Lower lobe of right lung (tissue), 2 donors: ENCODE results near the gene M1AP. TPM values are rescaled to one million over a fixed set of nuclear protein-coding genes. Genes with fewer than 3 reads are reported as not detected.

Source experiments
- ATAC-seq, 2 donors: fragments of 200-7000 bp; cut with Tn5 transposase; one replicate each; pipeline ENCODE4 v1.9.1; 2020 to 2022; ENCODE audit warnings: mild to moderate bottlenecking in 2 of 2, moderate library complexity in 2 of 2
- DNase-seq: peaks from one replicate; pipeline ENCODE4 v3.0.0-alpha.2; 2020
- H3K27ac ChIP-seq: fragments of 200-600 bp; one replicate; pipeline ENCODE4 v1.8.0; 2022
- H3K27me3 ChIP-seq: fragments of 200-600 bp; one replicate; pipeline ENCODE4 v1.8.0; 2022; ENCODE audit warnings: low read depth
- H3K36me3 ChIP-seq: fragments of 200-600 bp; one replicate; pipeline ENCODE4 v1.8.0; 2022; ENCODE audit warnings: mild to moderate bottlenecking
- H3K4me1 ChIP-seq: fragments of 200-600 bp; one replicate; pipeline ENCODE4 v1.8.0; 2022
- H3K4me3 ChIP-seq: fragments of 200-600 bp; one replicate; pipeline ENCODE4 v1.8.0; 2022; ENCODE audit warnings: mild to moderate bottlenecking
- H3K9me3 ChIP-seq: fragments of 200-600 bp; one replicate; pipeline ENCODE4 v1.8.0; 2022
- intact Hi-C: fragments of 100-400 bp; cut with DNase I; formaldehyde crosslinking; loops from one replicate; pipeline ENCODE4 v1.11.0; 2022
- total RNA-seq: library from RNA; stranded (reverse); fragmentation: NEBNext Ultra II Directional; extraction: Animal tissue kit (Norgen Biotek cat#: 25700); gene quantifications from one replicate; pipeline ENCODE4 v1.2.1, GENCODE V29; 2021
- TF ChIP-seq, protein P1 (sequence below): fragments of 200-600 bp; IDR thresholded peaks from one replicate; pipeline ENCODE4 v1.8.0; 2022; ENCODE audit warnings: antibody characterized with exemption, mild to moderate bottlenecking
- donor health status: DM: no; HTN: yes; CAD: no; lungs with severe emphysema.

M1AP gene
- total RNA-seq, 1 donor from 2014 or later, result 1.8 TPM

DNA sequence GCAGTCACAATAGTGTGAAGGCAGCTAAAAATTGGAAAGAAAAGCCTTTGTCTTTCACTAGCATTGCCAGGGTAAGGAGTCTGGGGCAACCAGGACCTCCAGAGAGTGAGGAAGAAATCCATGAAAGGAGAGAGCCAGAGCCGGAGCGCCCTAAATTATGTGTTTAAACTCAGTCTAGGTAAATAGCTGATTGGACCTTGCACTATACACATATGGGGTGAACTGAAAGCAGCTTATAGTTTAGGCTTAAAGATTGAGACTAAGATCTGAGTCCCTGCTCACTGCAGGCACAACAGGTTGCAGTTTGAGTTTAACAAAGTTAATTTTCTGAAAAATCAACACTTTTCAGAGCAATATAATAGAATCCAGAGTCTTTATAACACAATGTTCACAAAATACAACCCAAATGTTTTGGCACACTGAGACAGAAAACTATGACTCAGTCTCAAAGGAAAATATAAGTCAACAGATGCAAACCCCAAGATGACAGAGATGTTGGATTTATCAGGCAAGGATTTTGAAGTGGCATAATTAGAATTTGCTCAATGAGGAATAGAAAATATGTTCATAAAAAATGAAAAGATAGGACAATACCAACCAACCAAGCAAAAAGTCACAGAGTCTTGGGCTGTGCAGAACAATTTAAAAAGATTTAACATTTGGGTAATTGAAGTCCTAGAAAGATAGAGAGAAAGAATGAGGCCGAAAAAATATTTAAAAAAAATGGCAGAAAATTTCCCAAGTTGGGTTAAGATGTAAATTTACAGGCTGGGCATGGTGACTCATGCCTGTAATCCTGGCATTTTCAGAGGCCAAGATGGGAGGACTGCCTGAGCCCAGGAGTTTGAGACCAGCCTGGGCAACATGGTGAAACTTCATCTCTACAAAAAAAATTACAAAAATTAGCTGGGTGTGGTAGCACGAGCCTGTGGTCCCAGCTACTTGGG is 54.0 kb downstream of the M1AP start:
- no peak overlapping the region for H3K4me3 ChIP-seq
- no peak overlapping the region for H3K27ac ChIP-seq
- DNase-seq, result no peak
- intact Hi-C loops, result no loop called here
- H3K27me3 ChIP-seq, result peaks cover 23% of the 10 kb centered on the region
- no peak for ATAC-seq
- H3K9me3 ChIP-seq, result no peaks in the 10 kb centered on the region
- TF ChIP-seq, protein P1, sequence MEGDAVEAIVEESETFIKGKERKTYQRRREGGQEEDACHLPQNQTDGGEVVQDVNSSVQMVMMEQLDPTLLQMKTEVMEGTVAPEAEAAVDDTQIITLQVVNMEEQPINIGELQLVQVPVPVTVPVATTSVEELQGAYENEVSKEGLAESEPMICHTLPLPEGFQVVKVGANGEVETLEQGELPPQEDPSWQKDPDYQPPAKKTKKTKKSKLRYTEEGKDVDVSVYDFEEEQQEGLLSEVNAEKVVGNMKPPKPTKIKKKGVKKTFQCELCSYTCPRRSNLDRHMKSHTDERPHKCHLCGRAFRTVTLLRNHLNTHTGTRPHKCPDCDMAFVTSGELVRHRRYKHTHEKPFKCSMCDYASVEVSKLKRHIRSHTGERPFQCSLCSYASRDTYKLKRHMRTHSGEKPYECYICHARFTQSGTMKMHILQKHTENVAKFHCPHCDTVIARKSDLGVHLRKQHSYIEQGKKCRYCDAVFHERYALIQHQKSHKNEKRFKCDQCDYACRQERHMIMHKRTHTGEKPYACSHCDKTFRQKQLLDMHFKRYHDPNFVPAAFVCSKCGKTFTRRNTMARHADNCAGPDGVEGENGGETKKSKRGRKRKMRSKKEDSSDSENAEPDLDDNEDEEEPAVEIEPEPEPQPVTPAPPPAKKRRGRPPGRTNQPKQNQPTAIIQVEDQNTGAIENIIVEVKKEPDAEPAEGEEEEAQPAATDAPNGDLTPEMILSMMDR, result no peak
- no peaks in the 10 kb centered on the region for H3K36me3 ChIP-seq
- H3K4me1 ChIP-seq, result no peaks in the 10 kb centered on the region

GRCh38 chr2:74588664-74589063 is 59.5 kb downstream of the M1AP start:
- Histone ChIP-seq H3K27ac (no peak overlapping the region), H3K4me1 (no peaks in the 10 kb centered on the region), H3K27me3 (peaks cover 7% of the 10 kb centered on the region), H3K4me3 (no peak overlapping the region), H3K9me3 (no peaks in the 10 kb centered on the region), H3K36me3 (no peaks in the 10 kb centered on the region)
- intact Hi-C loops, result no loop called here
- ATAC-seq, result no peak
- DNase-seq, result no peak
- TF ChIP-seq, protein P1, result no peak

GRCh38 chr2:74587664-74588277 is 60.4 kb downstream of the M1AP start:
- intact Hi-C loops, result loop anchor here (2.0 kb wide), 1 partner anchor 105 kb away; the partner anchor contains the start of genes CCDC142 and TTC31
- TF ChIP-seq, protein P1, result peak; percentile 72
- no peak overlapping the region for H3K27ac ChIP-seq
- H3K9me3 ChIP-seq, result no peaks in the 10 kb centered on the region
- peak; percentile 59 for DNase-seq
- H3K27me3 ChIP-seq, result peaks cover 6% of the 10 kb centered on the region
- peak; percentile 90 to 94 for ATAC-seq
- no peaks in the 10 kb centered on the region for H3K36me3 ChIP-seq
- no peaks in the 10 kb centered on the region for H3K4me1 ChIP-seq
- H3K4me3 ChIP-seq, result no peak overlapping the region

GRCh38 chr2:74585406-74586185 is 62.5 kb downstream of the M1AP start:
- Histone ChIP-seq H3K36me3 (no peaks in the 10 kb centered on the region), H3K27me3 (peaks cover 2% of the 10 kb centered on the region), H3K4me3 (no peak overlapping the region), H3K9me3 (no peaks in the 10 kb centered on the region), H3K4me1 (no peaks in the 10 kb centered on the region), H3K27ac (no peak overlapping the region)
- DNase-seq (peak; percentile 57), ATAC-seq (no peak)
- intact Hi-C loops, result loop anchor here (2.0 kb wide), 1 partner anchor 103 kb away; the partner anchor contains the start of genes CCDC142 and TTC31
- TF ChIP-seq, protein P1, result no peak

DNA sequence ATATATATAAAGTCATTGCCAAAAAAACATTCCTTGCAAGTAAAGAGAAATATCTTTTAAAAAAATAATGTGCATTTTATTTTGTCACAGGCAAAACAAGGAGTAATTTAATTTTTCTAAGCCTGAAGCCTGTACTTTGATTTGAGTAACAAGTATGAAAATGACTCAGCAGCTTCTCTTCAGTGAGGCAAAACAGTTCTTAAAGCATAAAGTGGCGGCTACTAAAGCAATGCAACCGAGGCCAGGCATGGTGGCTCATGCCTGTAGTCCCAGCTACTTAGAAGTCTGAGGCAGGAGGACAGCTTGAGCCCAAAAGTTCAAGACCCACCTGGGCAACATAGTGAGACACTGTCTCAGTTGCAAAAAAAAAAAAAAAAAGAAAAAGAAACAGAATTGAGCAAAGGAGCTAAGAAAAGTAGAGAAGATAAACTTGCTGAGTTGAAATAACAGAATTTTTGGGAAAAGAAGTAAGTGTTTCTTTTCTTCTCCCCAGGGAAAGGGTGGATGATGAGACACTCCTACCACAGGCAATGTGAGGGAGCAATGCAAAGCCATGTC is 64.0 kb downstream of the M1AP start:
- ATAC-seq, result no peak

More for the DNA sequence above, 64.0 kb downstream of the M1AP start:
- H3K36me3 ChIP-seq, result no peaks in the 10 kb centered on the region
- H3K27me3 ChIP-seq, result no peaks in the 10 kb centered on the region
- intact Hi-C loops, result no loop called here
- H3K4me1 ChIP-seq, result no peaks in the 10 kb centered on the region
- TF ChIP-seq, protein P1, result no peak
- no peak for DNase-seq
- no peak overlapping the region for H3K27ac ChIP-seq
- H3K9me3 ChIP-seq, result no peaks in the 10 kb centered on the region
- H3K4me3 ChIP-seq, result no peak overlapping the region
